Stomach (tissue), 4 donors: ENCODE data around the gene TFDP2.

Source experiments
- CTCF ChIP-seq, 7 experiments: fragments of 450-650 bp in 4 of 7; fragments of 200-600 bp in 3 of 7; sonication (generic) in 3 of 7; IDR thresholded peaks; one replicate each; pipeline ENCODE4 v1.5.1; 2016 to 2019; ENCODE audit warnings: antibody characterized with exemption in 7 of 7, control low read depth in 2 of 7, mild to moderate bottlenecking in 1 of 7
- EP300 ChIP-seq: sonication (generic); formaldehyde crosslinking; IDR thresholded peaks from one replicate; pipeline ENCODE4 v1.6.1; 2017; ENCODE audit warnings: antibody characterized with exemption

- TF ChIP-seq EP300 (no peak), CTCF (IDR thresholded peaks at IDR 0.05) (no peak)
These were observed 98.0 kb downstream of the TFDP2 start for GRCh38 chr3:142051351-142051750.
